Measurements from ENCODE around the gene MTX1.

GRCh38 chr1:155186067-155186793, 22.3 kb upstream of the MTX1 start:
- TF ChIP-seq POLR2AphosphoS5 (IDR thresholded peaks at IDR 0.05; ENCODE audit: low read depth) (no peak), CTCF (IDR thresholded peaks at IDR 0.05; ENCODE audit: insufficient read depth, low read length) (no peak), REST (IDR thresholded peaks at IDR 0.05; ENCODE audit: insufficient replicate concordance, low read depth) (no peak)

Data from HL-60 (cell line).